B cell (primary cell): ENCODE data around the gene TBC1D22A. TPM values are rescaled to one million over a fixed set of nuclear protein-coding genes. Genes with fewer than 3 reads are reported as not detected.

Experiments used
- ATAC-seq: fragments of 200-7000 bp; cut with Tn5 transposase; one replicate; pipeline ENCODE4 v1.10.0; 2021; ENCODE audit warnings: low read depth, mild to moderate bottlenecking, moderate number of reproducible peaks, moderate library complexity
- CTCF ChIA-PET: fragments of 350-600 bp; sonication (Branson Sonifier 250); formaldehyde crosslinking; loops from one replicate; lab custom pipeline; 2021; ENCODE audit warnings: antibody characterized with exemption, inconsistent platforms; lab: Charles Lee
- POLR2A ChIA-PET: fragments of 350-600 bp; sonication (Branson Sonifier 250); formaldehyde crosslinking; loops from one replicate; lab custom pipeline; 2021; ENCODE audit warnings: antibody characterized with exemption; lab: Charles Lee
- DNase-seq: peaks from one replicate; pipeline ENCODE4 v3.0.0; 2013
- H2AFZ ChIP-seq: 2 replicates; pipeline ENCODE4 v1.6.1; 2012; ENCODE audit warnings: mild to moderate bottlenecking, low read depth, low read length; ENCODE audit not compliant: insufficient read depth, poor library complexity, severe bottlenecking
- H3K27ac ChIP-seq, 2 donors: 1 replicate in 1 of 2; 2 replicates in 1 of 2; pipeline ENCODE4 v1.5.1; 2012 to 2013; ENCODE audit warnings: low read length in 2 of 2, mild to moderate bottlenecking in 2 of 2, moderate library complexity in 1 of 2
- H3K27me3 ChIP-seq, 4 experiments: fragments of 200-600 bp in 1 of 4; sonication (generic) in 1 of 4; replicated peaks in 1 of 4; 1 replicate in 2 of 4; 2 replicates in 2 of 4; pipeline versions ENCODE4 v1.6.1 to v1.7.0; 2013 to 2016; ENCODE audit warnings: low read length in 3 of 4, mild to moderate bottlenecking in 2 of 4, mixed read lengths in 1 of 4, moderate library complexity in 1 of 4; ENCODE audit not compliant: insufficient read depth in 4 of 4, control insufficient read depth in 3 of 4; ENCODE audit errors: control extremely low read depth in 1 of 4
- H3K36me3 ChIP-seq, 2 experiments: replicated peaks in 1 of 2; 1 replicate in 1 of 2; 2 replicates in 1 of 2; pipeline versions ENCODE4 v1.6.1 to v1.7.1; 2013; ENCODE audit warnings: low read length in 1 of 2; ENCODE audit not compliant: insufficient read depth in 2 of 2, control insufficient read depth in 1 of 2; ENCODE audit errors: control extremely low read depth in 1 of 2, extremely low read depth in 1 of 2
- H3K4me1 ChIP-seq, 2 donors: fragments of 200-600 bp in 1 of 2; sonication (generic) in 1 of 2; 1 replicate in 1 of 2; 2 replicates in 1 of 2; pipeline versions ENCODE4 v1.5.1 to v1.6.1; 2013 to 2017; ENCODE audit warnings: low read length in 2 of 2; ENCODE audit not compliant: control insufficient read depth in 2 of 2, insufficient read depth in 2 of 2
- H3K4me2 ChIP-seq: replicated peaks from 2 replicates; pipeline ENCODE3; 2012; ENCODE audit warnings: mild to moderate bottlenecking, low read depth, low read length; ENCODE audit not compliant: poor library complexity, severe bottlenecking
- H3K4me3 ChIP-seq, 5 experiments: fragments of 200-600 bp in 1 of 5; sonication (generic) in 1 of 5; 1 replicate in 3 of 5; 2 replicates in 2 of 5; pipeline versions ENCODE4 v1.5.1 to v1.7.0; 2011 to 2016; ENCODE audit warnings: low read length in 4 of 5, mild to moderate bottlenecking in 4 of 5, low read depth in 2 of 5, control low read depth in 1 of 5, moderate library complexity in 1 of 5; ENCODE audit not compliant: insufficient read depth in 1 of 5; ENCODE audit errors: control extremely low read depth in 1 of 5, extremely low read depth in 1 of 5
- H3K79me2 ChIP-seq: fragments of 200-600 bp; sonication (generic); one replicate; pipeline ENCODE4 v1.6.0; 2016; ENCODE audit warnings: low read length; ENCODE audit not compliant: control insufficient read depth, insufficient read depth
- H3K9ac ChIP-seq: fragments of 200-600 bp; sonication (generic); 2 replicates; pipeline ENCODE4 v1.6.1; 2017; ENCODE audit warnings: mild to moderate bottlenecking, low read length, moderate library complexity
- H3K9me3 ChIP-seq, 3 donors: one replicate each; pipeline versions ENCODE4 v1.6.1 to v1.7.1; 2013; ENCODE audit warnings: low read length in 2 of 3; ENCODE audit not compliant: control insufficient read depth in 2 of 3, insufficient read depth in 1 of 3; ENCODE audit errors: control extremely low read depth in 1 of 3
- H4K20me1 ChIP-seq: 2 replicates; pipeline ENCODE4 v1.6.0; 2012; ENCODE audit warnings: mild to moderate bottlenecking, low read length; ENCODE audit not compliant: insufficient read depth, control insufficient read depth, poor library complexity, severe bottlenecking
- H3K27ac Mint-ChIP-seq: one replicate; pipeline ENCODE4 v1.8.0; 2021; ENCODE audit warnings: mixed read lengths
- H3K27me3 Mint-ChIP-seq: one replicate; pipeline ENCODE4 v1.8.0; 2021; ENCODE audit warnings: mixed read lengths
- H3K4me1 Mint-ChIP-seq: one replicate; pipeline ENCODE4 v1.8.0; 2021; ENCODE audit warnings: mixed read lengths
- H3K4me3 Mint-ChIP-seq: one replicate; pipeline ENCODE4 v1.8.0; 2021; ENCODE audit warnings: mixed read lengths
- H3K9me3 Mint-ChIP-seq: one replicate; pipeline ENCODE4 v1.8.0; 2022; ENCODE audit warnings: mixed read lengths; ENCODE audit not compliant: insufficient read depth
- EZH2 ChIP-seq: IDR thresholded peaks from 2 replicates; pipeline ENCODE4 v1.6.1; 2012; ENCODE audit warnings: borderline replicate concordance, low read depth, mild to moderate bottlenecking, moderate library complexity, low read length; ENCODE audit not compliant: insufficient read depth, poor library complexity, severe bottlenecking
- WGBS: methylation state at CpG from one replicate; pipeline ENCODE4 v1.1.5; 2013; ENCODE audit warnings: missing lambda C conversion rate; ENCODE audit not compliant: insufficient coverage; 5-methylcytosine and 5-hydroxymethylcytosine counted together
- intact Hi-C: fragments of 100-400 bp; cut with micrococcal nuclease; formaldehyde crosslinking; loops from one replicate; pipeline ENCODE4 v1.10.0; 2022
- polyA plus RNA-seq: library from polyadenylated mRNA; depleted of rRNA; stranded (reverse); fragments of >200 nt; gene quantifications from 2 replicates; pipeline ENCODE4 v1.2.3, GENCODE V29; 2012
- total RNA-seq, 2 donors: library from RNA; stranded (reverse); fragments of 120-200 nt in 1 of 2; gene quantifications; 1 replicate in 1 of 2; 2 replicates in 1 of 2; pipeline versions ENCODE4 v1.2.3 to v1.2.4, GENCODE V29; 2013 to 2022
- TF ChIP-seq, protein P1 (sequence below): fragments of 200-600 bp; IDR thresholded peaks from one replicate; pipeline ENCODE4 v1.8.0; 2022; ENCODE audit warnings: antibody characterized with exemption, mild to moderate bottlenecking

The TBC1D22A gene
- total and polyA plus RNA-seq, 2 donors (not counting 1 experiment from before 2014, with no cell fraction given): 73.8 to 128 TPM

DNA sequence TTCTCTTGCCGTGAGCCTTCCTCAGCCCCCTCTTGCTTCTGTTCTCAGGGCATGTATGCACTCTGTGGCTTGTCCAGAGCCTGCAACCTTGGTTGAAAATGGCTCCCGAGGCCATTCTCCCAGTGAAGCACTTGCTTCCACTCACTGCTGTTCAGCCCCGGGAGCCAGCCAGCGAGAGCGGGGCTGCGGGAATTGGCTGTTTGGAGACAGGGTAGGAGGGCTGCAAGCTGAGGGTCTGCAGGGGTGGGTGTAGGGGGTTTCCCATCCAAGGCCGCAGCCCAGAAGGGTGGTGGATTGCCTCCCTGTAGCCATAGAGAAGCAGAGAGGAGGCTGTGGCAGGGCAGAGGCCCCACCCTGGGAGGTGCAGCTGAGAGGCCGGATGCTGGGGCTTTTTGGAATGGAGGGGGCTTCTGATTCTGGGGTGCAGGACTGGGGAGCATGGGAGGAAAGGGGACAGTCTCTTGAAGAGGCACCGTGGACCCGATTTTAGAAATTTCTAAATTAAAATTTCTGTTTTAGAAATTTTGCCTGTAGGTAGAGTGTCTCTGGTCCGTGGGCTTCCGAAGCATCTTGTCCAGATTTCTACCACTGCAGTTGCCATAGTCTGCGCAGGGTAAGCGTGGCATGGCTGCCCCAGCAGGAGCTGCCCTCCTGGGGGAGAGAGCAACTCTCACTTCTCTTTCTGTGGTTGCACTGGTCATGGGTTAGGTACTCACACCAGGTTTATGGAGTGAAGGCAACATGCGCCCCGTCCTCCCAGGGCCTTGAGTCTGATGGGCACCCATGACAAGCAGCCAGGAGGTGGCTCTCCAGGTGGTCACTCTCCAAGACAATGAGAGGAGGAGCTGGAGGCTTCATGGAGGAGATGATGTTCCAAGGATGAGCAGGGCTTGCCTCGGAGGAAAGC, 100.2 kb downstream of the TBC1D22A start:
- Histone ChIP-seq H4K20me1 (peaks cover 83% of the 10 kb centered on the region), H3K9ac (no peak overlapping the region), H3K36me3 (peaks cover 5 to 40% of the 10 kb centered on the region in 2 experiments), H3K79me2 (peaks cover 84% of the 10 kb centered on the region), H2AFZ (no peak overlapping the region), H3K27me3 (no peaks in the 10 kb centered on the region), H3K27ac (peak overlapping the region in 1 of 2 donors; percentile 12), H3K4me1 (peaks cover 22 to 34% of the 10 kb centered on the region in 2 donors), H3K9me3 (peaks cover 0 to 4% (median 0%) of the 10 kb centered on the region in 3 donors), H3K4me3 (no peak overlapping the region), H3K4me2 (peak overlapping the region; percentile 51)
- Mint-ChIP-seq H3K9me3 (no peaks in the 10 kb centered on the region), H3K27ac (peak overlapping the region; percentile 78), H3K27me3 (no peaks in the 10 kb centered on the region), H3K4me1 (peaks cover 51% of the 10 kb centered on the region), H3K4me3 (peak overlapping the region; percentile 49)
- WGBS: 69% methylated on average over 15 of the region's 17 CpGs
- peak; percentile 48 for DNase-seq
- no peak for TF ChIP-seq EZH2
- TF ChIP-seq, protein P1, sequence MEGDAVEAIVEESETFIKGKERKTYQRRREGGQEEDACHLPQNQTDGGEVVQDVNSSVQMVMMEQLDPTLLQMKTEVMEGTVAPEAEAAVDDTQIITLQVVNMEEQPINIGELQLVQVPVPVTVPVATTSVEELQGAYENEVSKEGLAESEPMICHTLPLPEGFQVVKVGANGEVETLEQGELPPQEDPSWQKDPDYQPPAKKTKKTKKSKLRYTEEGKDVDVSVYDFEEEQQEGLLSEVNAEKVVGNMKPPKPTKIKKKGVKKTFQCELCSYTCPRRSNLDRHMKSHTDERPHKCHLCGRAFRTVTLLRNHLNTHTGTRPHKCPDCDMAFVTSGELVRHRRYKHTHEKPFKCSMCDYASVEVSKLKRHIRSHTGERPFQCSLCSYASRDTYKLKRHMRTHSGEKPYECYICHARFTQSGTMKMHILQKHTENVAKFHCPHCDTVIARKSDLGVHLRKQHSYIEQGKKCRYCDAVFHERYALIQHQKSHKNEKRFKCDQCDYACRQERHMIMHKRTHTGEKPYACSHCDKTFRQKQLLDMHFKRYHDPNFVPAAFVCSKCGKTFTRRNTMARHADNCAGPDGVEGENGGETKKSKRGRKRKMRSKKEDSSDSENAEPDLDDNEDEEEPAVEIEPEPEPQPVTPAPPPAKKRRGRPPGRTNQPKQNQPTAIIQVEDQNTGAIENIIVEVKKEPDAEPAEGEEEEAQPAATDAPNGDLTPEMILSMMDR: no peak
- peak; percentile 95 for ATAC-seq
- CTCF ChIA-PET: interaction anchor here (1.1 to 1.3 kb wide), 3 partner anchors 9 to 104 kb away, joined by 3 read pairs; no protein-coding TSS in a partner anchor
- intact Hi-C loops: no loop called here
- POLR2A ChIA-PET: no interaction called here

DNA sequence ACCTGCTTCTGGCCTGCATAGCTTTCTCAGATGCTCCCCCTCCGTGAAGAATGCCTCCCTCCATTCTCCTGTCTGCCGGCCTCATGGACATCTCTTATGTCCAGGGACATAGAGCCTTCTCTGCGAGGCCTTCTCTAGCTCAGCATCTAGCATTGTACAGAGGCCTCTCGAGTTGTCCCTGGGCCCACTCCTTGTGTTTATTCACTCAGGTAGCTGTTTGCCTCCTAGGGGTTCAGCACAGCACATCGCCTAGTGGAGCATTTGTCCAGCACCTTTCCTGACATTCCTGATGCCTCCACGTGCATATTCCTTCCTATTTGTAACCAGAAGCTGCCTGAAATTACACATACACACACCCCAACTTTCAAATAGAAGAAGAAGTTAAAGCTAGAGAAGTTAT, 101.3 kb downstream of the TBC1D22A start:
- ChIA-PET POLR2A (no interaction called here), CTCF (interaction anchor here (1.1 to 1.3 kb wide), 2 partner anchors 8 to 105 kb away, joined by 3 read pairs; no protein-coding TSS in a partner anchor)
- Histone ChIP-seq H3K4me3 (no peak overlapping the region), H2AFZ (no peak overlapping the region), H3K9ac (no peak overlapping the region), H3K4me2 (no peak overlapping the region), H4K20me1 (peaks cover 83% of the 10 kb centered on the region), H3K4me1 (peaks cover 22 to 34% of the 10 kb centered on the region in 2 donors), H3K36me3 (peaks cover 5 to 43% of the 10 kb centered on the region in 2 experiments), H3K27ac (peak overlapping the region in 1 of 2 donors; percentile 2), H3K9me3 (peaks cover 0 to 5% (median 0%) of the 10 kb centered on the region in 3 donors), H3K79me2 (peaks cover 84% of the 10 kb centered on the region), H3K27me3 (no peaks in the 10 kb centered on the region)
- ATAC-seq (no peak), DNase-seq (no peak)
- TF ChIP-seq, protein P1: no peak
- no peak for TF ChIP-seq EZH2
- H3K4me1 Mint-ChIP-seq: peaks cover 46% of the 10 kb centered on the region
- intact Hi-C loops: no loop called here
- H3K27me3 Mint-ChIP-seq: no peaks in the 10 kb centered on the region
- 98% methylated on average over 5 of the region's 6 CpGs for WGBS
- no peaks in the 10 kb centered on the region for H3K9me3 Mint-ChIP-seq
- H3K27ac Mint-ChIP-seq: peak overlapping the region; percentile 56
- no peak overlapping the region for H3K4me3 Mint-ChIP-seq
